Loucy (cell line): ENCODE data around the gene MAN1C1.

Experiments
- H2AFZ ChIP-seq: fragments of 200-600 bp; sonication (generic); 2 replicates; pipeline ENCODE4 v1.6.0; 2016; ENCODE audit warnings: antibody characterized with exemption, mild to moderate bottlenecking, low read length, moderate library complexity
- H3F3A ChIP-seq: fragments of 200-600 bp; 2 replicates; pipeline ENCODE4 v1.6.0; 2016; ENCODE audit warnings: antibody characterized with exemption, low read depth, mild to moderate bottlenecking
- H3K27me3 ChIP-seq: fragments of 200-600 bp; sonication (generic); 2 replicates; pipeline ENCODE4 v1.6.1; 2014; ENCODE audit warnings: low read length, mild to moderate bottlenecking; ENCODE audit not compliant: insufficient read depth, poor library complexity, severe bottlenecking
- H3K36me3 ChIP-seq: fragments of 200-600 bp; sonication (generic); 2 replicates; pipeline ENCODE4 v1.6.1; 2016; ENCODE audit warnings: low read length; ENCODE audit not compliant: insufficient read depth
- H3K4me1 ChIP-seq: fragments of 200-600 bp; sonication (generic); 2 replicates; pipeline ENCODE4 v1.5.1; 2014; ENCODE audit warnings: low read length, mild to moderate bottlenecking; ENCODE audit not compliant: insufficient read depth, poor library complexity, severe bottlenecking
- H3K4me2 ChIP-seq: fragments of 200-600 bp; sonication (generic); 2 replicates; pipeline ENCODE4 v1.6.0; 2014; ENCODE audit warnings: antibody characterized with exemption, low read length, low read depth, mild to moderate bottlenecking; ENCODE audit not compliant: poor library complexity, severe bottlenecking
- H3K4me3 ChIP-seq: fragments of 200-600 bp; sonication (generic); 2 replicates; pipeline ENCODE4 v1.5.1; 2014; ENCODE audit warnings: low read length, mild to moderate bottlenecking, mixed read lengths; ENCODE audit not compliant: poor library complexity, severe bottlenecking
- H3K79me2 ChIP-seq: fragments of 200-600 bp; sonication (generic); 2 replicates; pipeline ENCODE4 v1.6.1; 2014; ENCODE audit warnings: low read length; ENCODE audit not compliant: insufficient read depth
- H3K9ac ChIP-seq: fragments of 200-600 bp; sonication (generic); 2 replicates; pipeline ENCODE4 v1.6.0; 2014; ENCODE audit warnings: mild to moderate bottlenecking, low read depth, low read length, moderate library complexity; ENCODE audit not compliant: poor library complexity, severe bottlenecking
- H3K9me2 ChIP-seq: fragments of 200-600 bp; sonication (generic); replicated peaks from 2 replicates; pipeline ENCODE4 v1.6.1; 2016; ENCODE audit warnings: low read depth, low read length, mixed read lengths
- H3K9me3 ChIP-seq: fragments of 200-600 bp; sonication (generic); 2 replicates; pipeline ENCODE4 v1.6.1; 2014; ENCODE audit warnings: mild to moderate bottlenecking, antibody characterized with exemption, low read length, low read depth; ENCODE audit not compliant: insufficient read depth
- H4K20me1 ChIP-seq: fragments of 200-600 bp; sonication (generic); 2 replicates; pipeline ENCODE4 v1.6.0; 2014; ENCODE audit warnings: antibody characterized with exemption, low read length, mild to moderate bottlenecking; ENCODE audit not compliant: insufficient read depth, poor library complexity, severe bottlenecking
- CTCF ChIP-seq: fragments of 200-600 bp; sonication (generic); conservative IDR thresholded peaks from 2 replicates; pipeline ENCODE4 v1.5.1; 2014; ENCODE audit warnings: mild to moderate bottlenecking, antibody characterized with exemption, low read length
- EZH2phosphoT487 ChIP-seq: fragments of 200-600 bp; IDR thresholded peaks from 2 replicates; pipeline ENCODE4 v1.6.1; 2018; ENCODE audit warnings: antibody characterized with exemption, mild to moderate bottlenecking, moderate library complexity, borderline replicate concordance

MAN1C1 gene

GRCh38 chr1:25623007-25623406, 6.4 kb downstream of the MAN1C1 start:
- Histone ChIP-seq H3F3A (no peaks in the 10 kb centered on the region), H3K36me3 (no peaks in the 10 kb centered on the region), H3K4me2 (no peak overlapping the region), H3K4me1 (no peaks in the 10 kb centered on the region), H3K79me2 (no peaks in the 10 kb centered on the region), H3K27me3 (peaks cover 70% of the 10 kb centered on the region), H4K20me1 (no peaks in the 10 kb centered on the region), H3K9me3 (no peaks in the 10 kb centered on the region), H3K4me3 (no peak overlapping the region), H2AFZ (no peak overlapping the region), H3K9me2 (no peaks in the 10 kb centered on the region), H3K9ac (no peak overlapping the region)
- no peak for TF ChIP-seq CTCF
- TF ChIP-seq EZH2phosphoT487, result no peak

- H3K36me3 ChIP-seq, result no peaks in the 10 kb centered on the region
Observed at GRCh38 chr1:25623731-25624130, 7.1 kb downstream of the MAN1C1 start.

GRCh38 chr1:25624156-25624555, 7.6 kb downstream of the MAN1C1 start:
- TF ChIP-seq EZH2phosphoT487, result no peak
- no peak for TF ChIP-seq CTCF
- no peaks in the 10 kb centered on the region for H3K79me2 ChIP-seq
- H3K9me2 ChIP-seq, result no peaks in the 10 kb centered on the region
- no peaks in the 10 kb centered on the region for H3F3A ChIP-seq
- no peaks in the 10 kb centered on the region for H3K4me1 ChIP-seq
- H3K9me3 ChIP-seq, result no peaks in the 10 kb centered on the region
- H2AFZ ChIP-seq, result no peak overlapping the region
- H4K20me1 ChIP-seq, result no peaks in the 10 kb centered on the region
- no peak overlapping the region for H3K9ac ChIP-seq
- H3K27me3 ChIP-seq, result peaks cover 58% of the 10 kb centered on the region
- no peak overlapping the region for H3K4me2 ChIP-seq
- no peaks in the 10 kb centered on the region for H3K36me3 ChIP-seq
- no peak overlapping the region for H3K4me3 ChIP-seq

More at GRCh38 chr1:25623731-25624130, 7.1 kb downstream of the MAN1C1 start:
- Histone ChIP-seq H4K20me1 (no peaks in the 10 kb centered on the region), H3K4me2 (no peak overlapping the region), H3K9ac (no peak overlapping the region), H3F3A (no peaks in the 10 kb centered on the region), H3K27me3 (peaks cover 62% of the 10 kb centered on the region), H2AFZ (no peak overlapping the region), H3K4me3 (no peak overlapping the region), H3K79me2 (no peaks in the 10 kb centered on the region), H3K4me1 (no peaks in the 10 kb centered on the region), H3K9me3 (no peaks in the 10 kb centered on the region), H3K9me2 (no peaks in the 10 kb centered on the region)
- TF ChIP-seq EZH2phosphoT487 (no peak), CTCF (no peak)
